RPMI7951 (cell line): Measurements from ENCODE around the gene AKR1C8. TPM values are rescaled to one million over a fixed set of nuclear protein-coding genes. Genes with fewer than 3 reads are reported as not detected.

ENCODE experiments used
- DNase-seq: peaks from one replicate; pipeline ENCODE4 v3.0.0-alpha.2; 2012; ENCODE audit warnings: low read depth
- total RNA-seq: library from RNA; depleted of rRNA; stranded (reverse); fragments of >200 nt; shearing (Covaris generic); gene quantifications from 2 replicates; pipeline ENCODE4 v1.2.3, GENCODE V29; 2014; rRNA removed

AKR1C8 gene
- total RNA-seq, 1 experiment from 2014 or later, result not detected

DNA sequence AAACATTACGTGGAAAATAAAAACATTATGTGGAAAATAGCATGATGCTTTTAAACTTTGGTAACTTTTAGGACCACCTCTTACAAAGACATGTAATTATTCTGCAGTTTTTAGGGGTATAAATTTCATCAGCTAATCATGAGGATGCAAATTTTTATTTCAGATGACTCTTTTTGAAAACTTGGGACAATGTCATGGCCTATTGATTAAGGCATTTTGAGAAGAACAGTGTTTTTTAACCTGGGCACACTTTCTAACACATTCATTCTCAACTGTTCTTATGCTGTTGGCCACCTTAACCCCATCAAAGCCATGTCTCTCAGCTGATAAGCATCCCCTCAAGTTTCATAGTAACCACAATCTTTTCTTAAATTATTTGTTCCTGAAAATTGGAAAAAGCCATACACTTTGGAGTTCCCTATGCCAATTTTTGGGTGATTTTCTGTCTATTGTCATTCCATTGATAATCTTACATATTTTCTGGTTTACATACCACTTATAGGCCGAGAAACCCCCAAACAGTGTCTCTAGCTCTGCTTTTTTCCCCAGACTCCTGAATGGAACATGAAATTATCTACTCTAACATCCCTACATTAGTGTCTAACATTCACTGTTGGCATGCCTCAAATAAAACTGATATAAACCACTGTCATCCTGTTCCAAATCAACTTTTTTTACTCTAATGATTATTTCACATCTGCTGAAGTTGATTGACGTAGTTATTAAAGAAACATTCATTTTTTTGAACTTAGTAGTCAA, 76.1 kb downstream of the AKR1C8 start:
- DNase-seq, result no peak

DNA sequence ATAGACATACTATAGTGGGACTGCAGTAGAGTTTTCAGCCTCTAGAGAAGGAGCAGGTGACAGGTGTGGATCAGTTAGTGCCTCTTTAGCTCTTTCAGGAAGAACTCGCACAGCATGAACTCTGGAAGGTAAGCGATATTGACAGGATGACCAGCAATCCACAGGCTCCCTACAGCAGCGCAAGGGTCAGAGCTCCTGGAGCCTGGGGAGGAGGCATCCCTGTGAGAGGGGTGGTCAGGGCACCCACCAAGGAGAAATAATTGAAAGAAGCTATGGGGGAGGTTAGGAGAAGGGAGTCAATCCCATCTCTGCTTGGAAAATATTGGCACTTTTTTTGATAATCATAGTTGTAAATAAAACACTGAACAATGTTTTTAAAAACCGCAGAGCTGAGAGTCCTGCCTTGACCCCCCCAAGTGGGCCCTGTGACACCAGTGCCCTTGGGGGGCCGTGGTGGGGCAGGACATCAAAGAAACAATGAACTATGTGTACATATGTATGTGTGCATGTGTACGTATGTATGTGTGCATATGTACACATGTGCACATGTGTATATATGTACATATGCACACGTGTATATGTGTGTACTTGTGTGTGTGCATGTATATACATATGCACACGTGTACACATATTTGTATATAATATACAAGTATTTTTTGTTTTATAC, 77.0 kb downstream of the AKR1C8 start:
- no peak for DNase-seq

DNA sequence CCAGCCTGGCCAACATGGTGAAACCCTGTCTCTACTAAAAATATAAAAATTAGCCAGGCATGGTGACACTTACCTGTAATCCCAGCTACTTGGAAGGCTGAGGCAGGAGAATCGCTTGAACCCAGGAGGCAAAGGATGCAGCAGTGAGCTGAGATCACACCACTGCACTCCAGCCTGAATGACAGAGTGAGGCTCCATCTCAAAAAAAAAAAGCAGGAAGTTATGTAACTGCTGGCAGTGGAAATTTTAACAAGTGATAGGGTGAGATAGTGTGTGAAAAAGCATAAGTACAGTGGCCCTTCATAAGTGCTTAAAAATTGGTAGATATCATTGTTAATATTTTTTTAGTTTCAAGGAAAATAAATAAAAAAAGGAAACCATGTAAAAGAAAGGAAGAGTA, 78.4 kb downstream of the AKR1C8 start:
- no peak for DNase-seq

DNA sequence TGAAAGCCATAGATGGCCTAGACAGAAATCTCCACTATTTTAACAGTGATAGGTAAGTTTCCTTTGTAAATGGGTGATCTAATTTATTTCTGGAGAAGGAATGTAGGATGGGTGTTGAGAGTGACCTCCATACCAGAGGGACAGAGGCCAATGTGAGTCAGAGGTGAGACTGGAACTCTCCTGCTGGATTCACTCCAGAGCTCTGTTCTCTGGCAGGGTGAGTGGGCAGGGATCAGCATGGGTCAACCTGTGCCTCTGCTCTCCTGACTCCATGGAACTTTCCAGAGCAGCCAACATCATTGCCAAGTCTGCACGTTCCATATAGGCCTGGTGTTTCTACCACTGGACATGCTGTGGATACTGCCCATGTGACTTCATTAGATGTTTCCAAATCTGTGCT, 79.3 kb downstream of the AKR1C8 start:
- peak; percentile 37 for DNase-seq

Other genes with a start within 250 kb of the AKR1C8 start
- gene AKR1C1, start 221.7 kb downstream of the AKR1C8 start, total RNA-seq, result 14.2 and 20.2 TPM in 2 replicates
- gene AKR1C2, start 181.3 kb downstream of the AKR1C8 start, total RNA-seq, result 17.9 and 24.8 TPM in 2 replicates
- 88.1 and 95.2 TPM in 2 replicates for gene AKR1C3, start 90.7 kb downstream of the AKR1C8 start, total RNA-seq
- gene AKR1C4, start 11.7 kb upstream of the AKR1C8 start, total RNA-seq, result not detected in 2 replicates
- not detected in 2 replicates for gene UCN3, start 179.8 kb upstream of the AKR1C8 start, total RNA-seq
- 1.2 and 1.4 TPM in 2 replicates for gene TUBAL3, start 219.7 kb upstream of the AKR1C8 start, total RNA-seq
- 244 and 263 TPM in 2 replicates for gene NET1, start 227.4 kb upstream of the AKR1C8 start, total RNA-seq